Skeletal muscle satellite cell (primary cell): ENCODE results near the gene PPP2R5A.
"Not testable (repeated sequence)": the region's sequence is repeated elsewhere in the genome, so short reads cannot be mapped to it uniquely, and the experiment has no call there.

Experiments used
- H3K27me3 ChIP-seq: 2 replicates; pipeline ENCODE4 v1.7.0; 2013; ENCODE audit warnings: low read length; ENCODE audit not compliant: control insufficient read depth, insufficient read depth
- H3K36me3 ChIP-seq: 2 replicates; pipeline ENCODE4 v1.7.0; 2013; ENCODE audit warnings: mild to moderate bottlenecking, control low read depth, low read length; ENCODE audit not compliant: insufficient read depth
- H3K4me1 ChIP-seq: 2 replicates; pipeline ENCODE4 v1.7.0; 2013; ENCODE audit warnings: low read length; ENCODE audit not compliant: control insufficient read depth, insufficient read depth
- H3K4me2 ChIP-seq: 2 replicates; pipeline ENCODE4 v1.7.0; 2013; ENCODE audit warnings: mild to moderate bottlenecking, low read length
- H3K4me3 ChIP-seq: 2 replicates; pipeline ENCODE4 v1.7.0; 2013; ENCODE audit warnings: low read length
- H3K9ac ChIP-seq: 2 replicates; pipeline ENCODE4 v1.7.0; 2013; ENCODE audit warnings: mild to moderate bottlenecking, low read depth, low read length, moderate library complexity
- H3K9me3 ChIP-seq: replicated peaks from 2 replicates; pipeline ENCODE4 v1.7.0; 2013; ENCODE audit warnings: mild to moderate bottlenecking, control low read depth, low read length

PPP2R5A gene

DNA sequence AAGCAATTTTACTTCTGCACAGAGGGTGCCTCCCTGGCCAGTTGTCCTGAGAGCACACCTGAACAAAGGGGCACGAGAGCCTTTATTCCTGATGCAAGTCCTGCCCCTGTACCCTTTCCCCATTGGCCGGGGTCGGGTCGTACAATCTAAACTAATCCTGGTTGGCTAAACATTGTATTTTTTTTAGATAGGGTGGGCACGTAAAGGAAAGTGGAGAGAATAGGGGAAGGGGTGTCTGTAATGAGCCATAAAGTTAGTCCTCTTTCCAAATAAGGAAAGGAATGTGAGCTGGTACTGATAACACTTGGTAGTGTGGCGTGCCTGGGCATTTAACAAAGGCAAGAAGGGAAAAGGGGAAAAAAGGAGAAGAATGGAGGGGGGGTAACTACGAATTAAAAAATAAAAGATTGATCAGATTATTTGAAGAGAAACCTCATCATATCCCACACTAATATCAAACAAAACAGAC is 20.8 kb downstream of the PPP2R5A start:
- H3K36me3 ChIP-seq, H3K27me3 ChIP-seq, H3K4me2 ChIP-seq, H3K4me3 ChIP-seq, H3K4me1 ChIP-seq, H3K9ac ChIP-seq, H3K9me3 ChIP-seq: not testable (repeated sequence)

DNA sequence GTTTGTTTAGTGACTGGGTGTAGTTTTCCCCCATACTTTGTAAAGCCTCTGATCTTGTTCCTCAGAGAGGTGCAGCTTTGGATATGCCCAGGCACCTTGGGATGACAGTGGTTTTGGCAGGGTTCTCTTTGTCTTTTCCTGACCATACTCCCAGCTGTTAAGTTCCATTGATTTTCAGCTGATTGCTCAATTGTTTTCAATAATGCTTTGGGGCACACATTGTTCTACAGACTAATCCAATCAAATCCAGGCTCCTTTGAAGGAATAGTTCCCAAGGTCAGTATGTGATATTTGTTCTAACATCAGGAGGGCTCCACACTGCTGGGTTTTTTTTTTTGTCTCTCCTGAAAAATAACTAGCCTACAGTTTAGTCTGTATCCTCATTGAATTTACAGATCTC is 24.8 kb downstream of the PPP2R5A start:
- Histone ChIP-seq H3K27me3 (no peaks in the 10 kb centered on the region), H3K4me2 (no peak overlapping the region), H3K9ac (no peak overlapping the region), H3K4me1 (peaks cover 6% of the 10 kb centered on the region), H3K36me3 (no peaks in the 10 kb centered on the region), H3K4me3 (no peak overlapping the region), H3K9me3 (no peaks in the 10 kb centered on the region)

DNA sequence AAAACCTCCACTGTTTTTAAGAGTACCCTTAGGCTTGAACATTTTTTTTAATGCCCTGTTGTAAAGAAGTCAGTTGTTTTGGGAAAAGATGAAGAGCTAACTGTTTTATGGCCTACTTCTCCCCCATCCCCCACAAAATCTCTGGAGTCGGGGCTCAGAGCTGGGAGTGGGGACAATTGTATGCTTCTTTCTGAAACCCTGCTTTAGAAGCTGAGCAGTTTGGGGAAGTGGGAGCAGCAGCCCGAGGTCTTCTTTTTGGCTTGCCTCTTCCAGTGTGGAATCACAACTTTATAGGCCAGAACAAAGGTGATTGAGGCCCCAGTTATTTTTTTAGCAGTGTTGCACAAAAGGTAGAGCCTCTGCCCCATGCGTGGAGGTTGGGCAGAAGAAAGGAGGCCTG is 25.2 kb downstream of the PPP2R5A start:
- Histone ChIP-seq H3K4me2 (no peak overlapping the region), H3K9me3 (no peaks in the 10 kb centered on the region), H3K9ac (no peak overlapping the region), H3K27me3 (no peaks in the 10 kb centered on the region), H3K4me3 (no peak overlapping the region), H3K4me1 (peaks cover 6% of the 10 kb centered on the region), H3K36me3 (no peaks in the 10 kb centered on the region)

DNA sequence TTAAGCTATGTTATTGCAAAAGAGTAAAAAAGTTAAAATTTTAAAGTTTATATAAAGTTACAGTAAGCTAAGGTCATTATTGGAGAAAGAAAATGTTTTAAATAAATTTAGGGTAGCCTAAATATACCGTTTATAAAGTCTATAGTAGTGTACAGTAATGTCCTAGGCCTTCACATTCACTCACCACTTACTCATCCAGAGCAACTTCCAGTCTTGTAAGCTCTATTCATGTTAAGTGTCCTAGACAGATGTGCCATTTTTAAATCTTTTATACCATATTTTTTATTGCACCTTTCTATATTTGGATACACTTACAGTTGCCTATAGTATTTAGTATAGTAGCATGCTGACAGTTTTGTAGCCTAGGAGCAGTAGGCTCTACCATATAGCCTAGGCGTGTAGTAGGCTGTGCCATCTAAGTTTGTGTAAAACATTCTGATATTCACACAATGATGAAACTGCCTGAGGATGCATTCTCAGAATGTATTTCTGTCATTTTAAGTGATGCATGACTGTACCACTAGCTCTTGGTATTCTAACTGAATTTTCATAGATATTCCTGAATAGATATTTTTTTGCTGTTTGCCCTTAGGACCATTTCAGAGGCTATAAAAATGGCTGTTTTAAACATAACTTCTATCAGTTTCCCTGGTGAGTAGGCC is 26.8 kb downstream of the PPP2R5A start:
- H3K9me3 ChIP-seq, result no peaks in the 10 kb centered on the region
- H3K36me3 ChIP-seq, result no peaks in the 10 kb centered on the region
- no peaks in the 10 kb centered on the region for H3K27me3 ChIP-seq
- no peak overlapping the region for H3K4me2 ChIP-seq
- H3K9ac ChIP-seq, result no peak overlapping the region
- H3K4me3 ChIP-seq, result no peak overlapping the region
- H3K4me1 ChIP-seq, result peaks cover 6% of the 10 kb centered on the region

DNA sequence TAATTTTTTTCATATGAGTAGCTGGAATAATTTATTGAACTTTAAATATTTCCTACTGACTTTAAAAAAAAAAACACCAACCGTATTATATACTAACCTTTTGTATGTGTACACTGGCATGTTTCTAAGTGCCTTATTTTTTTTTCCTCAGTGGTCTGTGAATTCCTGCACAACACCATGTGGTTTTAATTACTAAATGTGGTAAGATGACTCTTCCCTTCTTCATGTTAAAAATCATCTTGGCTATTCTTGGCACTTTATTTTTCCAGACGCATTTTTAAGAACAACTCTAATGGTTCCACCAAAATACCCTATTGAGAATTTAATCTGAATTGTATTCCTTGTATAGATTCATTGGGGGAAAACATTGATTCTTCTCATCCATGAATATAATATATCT is 28.4 kb downstream of the PPP2R5A start:
- Histone ChIP-seq H3K9me3 (no peaks in the 10 kb centered on the region), H3K27me3 (no peaks in the 10 kb centered on the region), H3K4me2 (no peak overlapping the region), H3K36me3 (no peaks in the 10 kb centered on the region), H3K4me1 (peaks cover 6% of the 10 kb centered on the region), H3K9ac (no peak overlapping the region), H3K4me3 (no peak overlapping the region)

DNA sequence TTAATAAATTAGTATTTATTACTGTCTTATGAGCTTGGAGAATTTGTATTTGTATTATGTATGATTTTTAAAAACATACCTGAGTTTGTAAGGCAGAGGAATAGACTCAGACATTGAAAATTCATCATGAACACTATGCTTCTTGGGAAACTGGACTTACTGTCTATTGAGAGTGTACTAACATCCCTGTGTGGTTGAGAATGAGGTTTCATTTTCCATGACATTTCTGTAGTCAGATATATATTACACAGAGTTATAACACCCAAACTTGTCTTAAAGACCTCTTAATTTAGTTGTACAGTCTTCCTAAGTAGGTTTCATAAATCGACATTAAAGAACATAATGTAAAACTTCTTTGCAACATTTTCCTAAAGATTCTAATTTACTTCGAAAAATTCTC is 30.0 kb downstream of the PPP2R5A start:
- H3K4me1 ChIP-seq, result peaks cover 6% of the 10 kb centered on the region
- no peaks in the 10 kb centered on the region for H3K36me3 ChIP-seq

DNA sequence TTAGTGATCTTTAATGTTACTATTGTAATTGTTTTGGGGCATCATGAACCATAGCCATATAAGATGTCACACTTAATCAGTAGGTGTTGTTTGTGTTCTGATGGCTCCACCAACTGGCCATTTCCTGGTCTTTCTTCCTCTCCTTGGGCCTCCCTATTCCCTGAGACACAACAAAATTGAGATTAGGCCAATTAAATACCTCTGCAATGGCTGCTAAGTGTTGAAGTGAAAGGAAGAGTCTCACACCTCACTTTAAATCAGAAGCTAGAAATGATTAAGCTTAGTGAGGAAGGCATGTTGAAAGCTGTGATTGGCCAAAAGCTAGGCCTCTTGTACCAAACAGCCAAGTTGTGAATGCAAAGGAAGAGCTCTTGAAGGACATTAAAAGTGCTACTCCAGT is 30.7 kb downstream of the PPP2R5A start:
- Histone ChIP-seq H3K9ac (no peak overlapping the region), H3K9me3 (no peaks in the 10 kb centered on the region), H3K4me3 (no peak overlapping the region), H3K27me3 (no peaks in the 10 kb centered on the region), H3K4me1 (peaks cover 6% of the 10 kb centered on the region), H3K36me3 (no peaks in the 10 kb centered on the region), H3K4me2 (no peak overlapping the region)

More for the DNA sequence above, 30.0 kb downstream of the PPP2R5A start:
- H3K4me3 ChIP-seq, result no peak overlapping the region
- H3K9ac ChIP-seq, result no peak overlapping the region
- no peaks in the 10 kb centered on the region for H3K9me3 ChIP-seq
- H3K4me2 ChIP-seq, result no peak overlapping the region
- no peaks in the 10 kb centered on the region for H3K27me3 ChIP-seq

DNA sequence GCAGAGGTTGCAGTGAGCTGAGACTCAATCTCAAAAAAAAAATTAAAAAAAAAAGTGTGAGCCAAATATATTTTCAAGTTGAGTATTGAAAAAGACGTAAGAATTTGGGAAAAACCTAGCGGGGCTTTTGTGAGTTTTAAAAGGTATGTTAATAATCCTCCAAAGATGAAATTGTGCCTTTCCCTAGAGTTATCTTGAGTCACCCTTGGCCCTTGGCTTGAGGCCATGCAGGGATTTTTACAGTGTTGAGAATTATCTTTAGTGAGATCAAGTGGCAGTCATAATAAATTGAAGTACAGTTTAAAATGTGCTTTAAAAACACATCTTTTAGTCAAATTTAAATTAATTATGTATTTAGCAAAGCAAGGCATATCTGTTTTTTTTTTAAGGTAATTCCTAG is 32.7 kb downstream of the PPP2R5A start:
- no peak overlapping the region for H3K9ac ChIP-seq
- no peak overlapping the region for H3K4me2 ChIP-seq
- no peaks in the 10 kb centered on the region for H3K9me3 ChIP-seq
- no peaks in the 10 kb centered on the region for H3K36me3 ChIP-seq
- H3K4me3 ChIP-seq, result no peak overlapping the region
- H3K27me3 ChIP-seq, result no peaks in the 10 kb centered on the region
- H3K4me1 ChIP-seq, result no peaks in the 10 kb centered on the region

DNA sequence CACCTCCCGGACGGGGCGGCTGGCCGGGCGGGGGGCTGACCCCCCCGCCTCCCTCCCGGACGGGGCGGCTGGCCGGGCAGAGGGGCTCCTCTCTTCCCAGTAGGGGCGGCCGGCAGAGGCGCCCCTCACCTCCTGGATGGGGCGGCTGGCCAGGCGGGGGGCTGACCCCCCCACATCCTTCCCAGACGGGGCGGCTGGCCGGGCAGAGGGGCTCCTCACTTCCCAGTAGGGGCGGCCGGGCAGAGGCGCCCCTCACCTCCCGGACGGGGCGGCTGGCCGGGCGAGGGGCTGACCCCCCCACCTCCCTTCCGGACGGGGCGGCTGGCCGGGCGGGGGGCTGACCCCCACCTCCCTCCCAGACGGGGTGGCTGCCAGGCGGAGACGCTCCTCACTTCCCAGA is 35.8 kb downstream of the PPP2R5A start:
- H3K9me3 ChIP-seq, H3K4me2 ChIP-seq, H3K36me3 ChIP-seq, H3K4me3 ChIP-seq, H3K4me1 ChIP-seq, H3K27me3 ChIP-seq, H3K9ac ChIP-seq: not testable (repeated sequence)

DNA sequence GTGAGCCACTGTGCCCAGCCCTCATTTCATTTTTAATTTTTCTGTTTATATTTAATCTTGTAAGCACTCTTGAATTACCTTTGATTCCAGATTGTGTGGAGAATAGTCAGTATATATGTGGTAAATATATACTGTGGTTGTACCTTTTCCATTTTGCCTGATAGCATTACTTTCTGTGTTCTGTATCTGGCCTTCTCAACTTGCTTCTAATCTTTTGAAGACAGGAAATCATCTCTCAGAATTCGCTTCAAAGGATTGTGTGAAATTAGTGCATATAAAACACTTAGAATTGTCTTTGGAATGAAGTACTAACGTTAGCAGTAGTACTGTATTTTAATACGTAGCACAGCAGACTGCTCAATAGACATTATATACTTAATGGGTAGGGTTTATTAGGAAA is 37.9 kb downstream of the PPP2R5A start:
- H3K27me3 ChIP-seq, result no peaks in the 10 kb centered on the region
- H3K36me3 ChIP-seq, result no peaks in the 10 kb centered on the region
- H3K9me3 ChIP-seq, result no peaks in the 10 kb centered on the region
- no peak overlapping the region for H3K4me2 ChIP-seq
- H3K9ac ChIP-seq, result no peak overlapping the region
- no peaks in the 10 kb centered on the region for H3K4me1 ChIP-seq
- H3K4me3 ChIP-seq, result no peak overlapping the region

DNA sequence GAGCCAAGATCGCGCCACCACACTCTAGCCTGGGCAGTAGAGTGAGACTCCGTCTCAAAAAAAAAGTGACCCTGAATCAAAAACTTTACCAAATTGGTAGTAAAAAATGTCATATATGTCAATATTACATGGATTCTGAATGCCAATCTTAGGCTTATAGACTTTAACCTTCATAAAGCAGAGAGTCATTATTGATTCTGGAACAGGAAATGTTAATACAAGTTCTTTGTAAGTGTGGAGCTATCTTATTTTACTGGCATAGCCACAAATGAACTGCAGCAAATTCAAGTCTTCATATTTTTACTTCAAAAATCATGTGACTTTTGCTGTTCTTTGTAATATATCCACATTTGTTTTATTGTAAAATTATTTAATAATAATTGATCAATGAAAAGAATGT is 41.3 kb downstream of the PPP2R5A start:
- Histone ChIP-seq H3K4me3 (no peak overlapping the region), H3K36me3 (no peaks in the 10 kb centered on the region), H3K4me2 (no peak overlapping the region), H3K9me3 (no peaks in the 10 kb centered on the region), H3K9ac (no peak overlapping the region), H3K27me3 (no peaks in the 10 kb centered on the region), H3K4me1 (no peaks in the 10 kb centered on the region)

DNA sequence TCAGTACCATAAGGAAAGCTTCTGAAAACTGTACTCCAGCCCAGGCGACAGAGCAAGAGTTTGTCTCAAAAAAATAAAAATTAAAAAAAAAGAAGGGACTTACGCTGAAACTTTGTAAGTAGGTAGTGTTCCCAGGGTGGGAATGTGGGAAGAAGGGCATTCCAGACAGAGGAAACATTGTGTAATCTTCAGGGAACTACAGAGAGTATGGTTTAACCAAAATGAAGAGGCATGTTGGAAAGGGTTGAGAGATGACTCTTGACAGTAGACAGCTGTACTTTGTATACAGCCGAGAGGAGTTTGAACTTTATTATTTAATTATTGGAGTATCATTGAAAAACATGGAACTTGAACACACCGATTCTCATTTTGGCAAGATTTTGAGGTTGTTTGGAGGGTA is 43.0 kb downstream of the PPP2R5A start:
- Histone ChIP-seq H3K4me3 (no peak overlapping the region), H3K9me3 (no peaks in the 10 kb centered on the region), H3K36me3 (no peaks in the 10 kb centered on the region), H3K4me1 (no peaks in the 10 kb centered on the region), H3K4me2 (no peak overlapping the region), H3K9ac (no peak overlapping the region), H3K27me3 (no peaks in the 10 kb centered on the region)
